ENCODE results near the gene NPM3.

NPM3 gene

GRCh38 chr10:101773923-101774588 lies 9.2 kb downstream of the NPM3 start:
- DNase-seq, result no peak

- no peak for DNase-seq
Measured at GRCh38 chr10:101772895-101773761, 10.1 kb downstream of the NPM3 start.

GRCh38 chr10:101772017-101772894 lies 11.0 kb downstream of the NPM3 start:
- no peak for DNase-seq

GRCh38 chr10:101771380-101771779 lies 11.9 kb downstream of the NPM3 start:
- no peak for DNase-seq

GRCh38 chr10:101770331-101771215 lies 12.7 kb downstream of the NPM3 start:
- no peak for DNase-seq

- DNase-seq, result no peak
Measured at GRCh38 chr10:101769541-101770180, 13.6 kb downstream of the NPM3 start.

GRCh38 chr10:101768791-101769170 lies 14.5 kb downstream of the NPM3 start:
- DNase-seq, result no peak

- DNase-seq, result no peak
Measured at GRCh38 chr10:101767966-101768790, 15.1 kb downstream of the NPM3 start.

GRCh38 chr10:101767600-101767945 lies 15.7 kb downstream of the NPM3 start:
- DNase-seq, result no peak

GRCh38 chr10:101766753-101767599 lies 16.3 kb downstream of the NPM3 start:
- DNase-seq, result no peak

GRCh38 chr10:101766306-101766705 lies 16.9 kb downstream of the NPM3 start:
- DNase-seq, result no peak

GRCh38 chr10:101763141-101763846 lies 20.0 kb downstream of the NPM3 start:
- no peak for DNase-seq

- DNase-seq, result no peak
Measured at GRCh38 chr10:101762736-101763135, 20.5 kb downstream of the NPM3 start.

- DNase-seq, result no peak
Measured at GRCh38 chr10:101761226-101761625, 22.0 kb downstream of the NPM3 start.

GRCh38 chr10:101760510-101760909 lies 22.7 kb downstream of the NPM3 start:
- DNase-seq, result no peak

- DNase-seq, result no peak
Measured at GRCh38 chr10:101759309-101760247, 23.7 kb downstream of the NPM3 start.

- no peak for DNase-seq
Measured at GRCh38 chr10:101758858-101759257, 24.4 kb downstream of the NPM3 start.

GRCh38 chr10:101752241-101752640 lies 31.0 kb downstream of the NPM3 start:
- DNase-seq, result no peak

All from right hindlimb (tissue), 1 donor.